Measurements from ENCODE around the gene MIF4GD. TPM values are rescaled to one million over a fixed set of nuclear protein-coding genes. Genes with fewer than 3 reads are reported as not detected.
"Not testable (repeated sequence)": the region's sequence is repeated elsewhere in the genome, so short reads cannot be mapped to it uniquely, and the experiment has no call there.

Gene MIF4GD
- total and polyA plus RNA-seq, 2 donors (not counting 1 experiment from before 2014, with no cell fraction given), result 6.3 to 10.3 TPM

DNA sequence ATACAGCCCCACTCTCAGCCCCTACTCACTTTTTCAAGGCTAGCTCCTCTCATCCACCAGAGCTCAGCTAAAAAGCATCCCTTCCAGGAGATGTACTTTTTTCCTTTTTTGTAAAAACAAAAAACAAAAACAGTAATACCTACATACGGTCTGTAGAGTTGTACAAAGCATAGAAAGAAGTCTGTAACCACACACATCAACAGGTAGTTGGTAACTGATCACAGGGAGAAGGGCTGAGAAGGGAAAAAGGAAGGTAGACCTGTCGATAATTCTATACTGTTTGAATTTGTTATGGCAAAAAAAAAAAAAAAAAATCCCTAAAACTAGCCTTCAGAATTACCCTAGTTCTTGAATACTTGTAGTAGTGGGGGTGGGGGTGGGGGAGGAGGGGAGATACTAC, 17.3 kb upstream of the MIF4GD start:
- no peaks in the 10 kb centered on the region for H3K79me2 ChIP-seq (ENCODE audit: control insufficient read depth, insufficient read depth, low read length)
- H3K4me2 ChIP-seq (ENCODE audit: extremely low read depth, insufficient read depth, low read length), result peak overlapping the region; percentile 40
- no peaks in the 10 kb centered on the region for H3K4me1 ChIP-seq (ENCODE audit: control insufficient read depth, extremely low read depth, insufficient read depth, low read length)
- no peak overlapping the region for H3K27ac ChIP-seq (ENCODE audit: insufficient read depth, low read length)
- H3K9me3 ChIP-seq (ENCODE audit: control insufficient read depth, insufficient read depth, low read depth, low read length), result no peaks in the 10 kb centered on the region
- DNase-seq (ENCODE audit: low read depth in 2 of 2), result no peak
- H3K36me3 ChIP-seq (ENCODE audit: control insufficient read depth, insufficient read depth, low read length), result peaks cover 4% of the 10 kb centered on the region
- H2AFZ ChIP-seq (ENCODE audit: low read length), result no peak overlapping the region
- peak overlapping the region; percentile 83 to 97 (median 92) for H3K4me3 ChIP-seq (replicated peaks in 1 of 4; ENCODE audit: control extremely low read depth in 1 of 4, insufficient read depth in 1 of 4, low read depth in 3 of 4, low read length in 4 of 4)
- TF ChIP-seq, protein P1, sequence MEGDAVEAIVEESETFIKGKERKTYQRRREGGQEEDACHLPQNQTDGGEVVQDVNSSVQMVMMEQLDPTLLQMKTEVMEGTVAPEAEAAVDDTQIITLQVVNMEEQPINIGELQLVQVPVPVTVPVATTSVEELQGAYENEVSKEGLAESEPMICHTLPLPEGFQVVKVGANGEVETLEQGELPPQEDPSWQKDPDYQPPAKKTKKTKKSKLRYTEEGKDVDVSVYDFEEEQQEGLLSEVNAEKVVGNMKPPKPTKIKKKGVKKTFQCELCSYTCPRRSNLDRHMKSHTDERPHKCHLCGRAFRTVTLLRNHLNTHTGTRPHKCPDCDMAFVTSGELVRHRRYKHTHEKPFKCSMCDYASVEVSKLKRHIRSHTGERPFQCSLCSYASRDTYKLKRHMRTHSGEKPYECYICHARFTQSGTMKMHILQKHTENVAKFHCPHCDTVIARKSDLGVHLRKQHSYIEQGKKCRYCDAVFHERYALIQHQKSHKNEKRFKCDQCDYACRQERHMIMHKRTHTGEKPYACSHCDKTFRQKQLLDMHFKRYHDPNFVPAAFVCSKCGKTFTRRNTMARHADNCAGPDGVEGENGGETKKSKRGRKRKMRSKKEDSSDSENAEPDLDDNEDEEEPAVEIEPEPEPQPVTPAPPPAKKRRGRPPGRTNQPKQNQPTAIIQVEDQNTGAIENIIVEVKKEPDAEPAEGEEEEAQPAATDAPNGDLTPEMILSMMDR (conservative IDR thresholded peaks at IDR 0.05 in 1 of 2, IDR thresholded peaks at IDR 0.05 in 1 of 2; ENCODE audit: low read depth in 1 of 2, low read length in 2 of 2), result no peak
- TF ChIP-seq EZH2 (IDR thresholded peaks at IDR 0.05; ENCODE audit: low read length, missing control alignments), result no peak
- H4K20me1 ChIP-seq (ENCODE audit: control insufficient read depth, extremely low read depth, insufficient read depth, low read length), result no peaks in the 10 kb centered on the region
- no peak overlapping the region for H3K9ac ChIP-seq (ENCODE audit: insufficient read depth, low read length)
- no peaks in the 10 kb centered on the region for H3K27me3 ChIP-seq (ENCODE audit: control insufficient read depth, insufficient read depth, low read length)

DNA sequence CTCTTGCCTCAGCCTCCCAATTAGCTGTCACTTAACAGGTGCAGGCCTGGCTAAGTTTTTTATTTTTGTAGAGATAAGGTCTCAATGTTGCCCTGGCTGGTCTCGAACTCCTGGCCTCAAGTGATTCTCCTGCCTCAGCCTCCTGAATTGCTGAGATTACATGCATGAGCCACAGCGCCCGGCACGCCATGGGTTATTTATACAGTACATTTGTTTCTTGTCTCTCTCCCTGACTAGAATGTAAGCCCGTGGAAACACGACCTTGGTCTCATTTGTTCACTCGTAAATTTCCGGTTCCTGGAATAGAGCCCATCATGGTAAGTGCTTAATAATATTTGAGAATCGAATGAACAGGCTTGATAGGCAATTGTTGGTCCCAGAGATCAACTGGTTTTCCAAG, 16.2 kb upstream of the MIF4GD start:
- no peak overlapping the region for H3K9ac ChIP-seq (ENCODE audit: insufficient read depth, low read length)
- no peaks in the 10 kb centered on the region for H3K27me3 ChIP-seq (ENCODE audit: control insufficient read depth, insufficient read depth, low read length)
- no peak for TF ChIP-seq EZH2 (IDR thresholded peaks at IDR 0.05; ENCODE audit: low read length, missing control alignments)
- TF ChIP-seq, protein P1 (conservative IDR thresholded peaks at IDR 0.05 in 1 of 2, IDR thresholded peaks at IDR 0.05 in 1 of 2; ENCODE audit: low read depth in 1 of 2, low read length in 2 of 2), result no peak
- no peak overlapping the region for H2AFZ ChIP-seq (ENCODE audit: low read length)
- no peak for DNase-seq (ENCODE audit: low read depth in 2 of 2)
- H3K27ac ChIP-seq (ENCODE audit: insufficient read depth, low read length), result no peak overlapping the region
- no peaks in the 10 kb centered on the region for H3K79me2 ChIP-seq (ENCODE audit: control insufficient read depth, insufficient read depth, low read length)
- no peaks in the 10 kb centered on the region for H4K20me1 ChIP-seq (ENCODE audit: control insufficient read depth, extremely low read depth, insufficient read depth, low read length)
- H3K36me3 ChIP-seq (ENCODE audit: control insufficient read depth, insufficient read depth, low read length), result peaks cover 4% of the 10 kb centered on the region
- no peaks in the 10 kb centered on the region for H3K9me3 ChIP-seq (ENCODE audit: control insufficient read depth, insufficient read depth, low read depth, low read length)
- no peak overlapping the region for H3K4me2 ChIP-seq (ENCODE audit: extremely low read depth, insufficient read depth, low read length)
- no peaks in the 10 kb centered on the region for H3K4me1 ChIP-seq (ENCODE audit: control insufficient read depth, extremely low read depth, insufficient read depth, low read length)
- H3K4me3 ChIP-seq (replicated peaks in 1 of 4; ENCODE audit: control extremely low read depth in 1 of 4, insufficient read depth in 1 of 4, low read depth in 3 of 4, low read length in 4 of 4), result no peak overlapping the region

DNA sequence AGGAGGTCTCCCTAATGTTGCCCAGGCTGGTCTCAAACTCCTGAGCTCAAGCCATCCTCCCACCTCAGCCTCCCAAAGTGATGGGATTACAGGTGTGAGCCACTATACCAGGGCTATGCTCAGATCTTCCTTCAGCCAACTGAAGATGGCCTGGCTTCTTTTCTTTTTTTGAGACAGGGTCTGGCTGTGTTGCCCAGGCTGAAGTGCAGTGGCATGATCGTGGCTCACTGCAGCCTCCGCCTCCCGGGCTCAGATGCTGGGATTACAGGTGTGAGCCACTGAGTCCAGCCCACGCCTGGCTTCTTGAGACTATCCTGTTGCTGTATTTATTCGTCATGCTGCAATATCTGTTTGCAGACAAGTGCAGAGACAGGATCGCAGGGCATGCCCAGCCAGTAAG, 14.1 kb upstream of the MIF4GD start:
- Histone ChIP-seq H2AFZ (ENCODE audit: low read length) (no peak overlapping the region), H3K27me3 (ENCODE audit: control insufficient read depth, insufficient read depth, low read length) (no peaks in the 10 kb centered on the region), H3K4me3 (replicated peaks in 1 of 4; ENCODE audit: control extremely low read depth in 1 of 4, insufficient read depth in 1 of 4, low read depth in 3 of 4, low read length in 4 of 4) (no peak overlapping the region), H4K20me1 (ENCODE audit: control insufficient read depth, extremely low read depth, insufficient read depth, low read length) (no peaks in the 10 kb centered on the region), H3K4me1 (ENCODE audit: control insufficient read depth, extremely low read depth, insufficient read depth, low read length) (no peaks in the 10 kb centered on the region), H3K79me2 (ENCODE audit: control insufficient read depth, insufficient read depth, low read length) (no peaks in the 10 kb centered on the region), H3K9me3 (ENCODE audit: control insufficient read depth, insufficient read depth, low read depth, low read length) (no peaks in the 10 kb centered on the region), H3K9ac (ENCODE audit: insufficient read depth, low read length) (no peak overlapping the region), H3K36me3 (ENCODE audit: control insufficient read depth, insufficient read depth, low read length) (peaks cover 5% of the 10 kb centered on the region), H3K27ac (ENCODE audit: insufficient read depth, low read length) (no peak overlapping the region), H3K4me2 (ENCODE audit: extremely low read depth, insufficient read depth, low read length) (no peak overlapping the region)
- DNase-seq (ENCODE audit: low read depth in 2 of 2), result no peak
- TF ChIP-seq EZH2 (IDR thresholded peaks at IDR 0.05; ENCODE audit: low read length, missing control alignments), result no peak
- TF ChIP-seq, protein P1 (conservative IDR thresholded peaks at IDR 0.05 in 1 of 2, IDR thresholded peaks at IDR 0.05 in 1 of 2; ENCODE audit: low read depth in 1 of 2, low read length in 2 of 2), result no peak

DNA sequence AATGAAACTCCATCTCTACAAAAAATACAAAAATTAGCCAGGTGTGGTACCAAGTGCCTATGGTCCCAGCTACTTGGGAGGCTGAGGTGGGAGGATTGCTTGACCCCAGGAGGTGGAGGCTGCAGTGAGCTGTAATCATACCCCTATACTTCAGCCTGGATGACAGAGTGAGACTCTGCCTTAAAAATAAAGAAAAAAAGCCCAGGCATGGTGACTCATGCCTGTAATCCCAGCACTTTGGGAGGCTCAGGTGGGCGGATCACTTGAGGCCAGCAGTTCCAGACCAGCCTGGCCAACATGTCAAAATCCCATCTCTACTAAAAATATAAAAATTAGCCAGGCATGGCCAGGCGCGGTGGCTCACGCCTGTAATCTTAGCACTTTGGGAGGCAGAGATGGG, 9.2 kb upstream of the MIF4GD start:
- not testable (repeated sequence) for H3K36me3 ChIP-seq (ENCODE audit: control insufficient read depth, insufficient read depth, low read length); H2AFZ ChIP-seq (ENCODE audit: low read length); H3K4me2 ChIP-seq (ENCODE audit: extremely low read depth, insufficient read depth, low read length); H3K9me3 ChIP-seq (ENCODE audit: control insufficient read depth, insufficient read depth, low read depth, low read length); H3K27ac ChIP-seq (ENCODE audit: insufficient read depth, low read length); H4K20me1 ChIP-seq (ENCODE audit: control insufficient read depth, extremely low read depth, insufficient read depth, low read length); H3K27me3 ChIP-seq (ENCODE audit: control insufficient read depth, insufficient read depth, low read length); H3K9ac ChIP-seq (ENCODE audit: insufficient read depth, low read length); H3K4me1 ChIP-seq (ENCODE audit: control insufficient read depth, extremely low read depth, insufficient read depth, low read length); H3K79me2 ChIP-seq (ENCODE audit: control insufficient read depth, insufficient read depth, low read length); H3K4me3 ChIP-seq (replicated peaks in 1 of 4; ENCODE audit: control extremely low read depth in 1 of 4, insufficient read depth in 1 of 4, low read depth in 3 of 4, low read length in 4 of 4); DNase-seq (ENCODE audit: low read depth in 2 of 2)

Data from fibroblast of lung (primary cell).